ENCODE data around the gene DIP2B. TPM values are rescaled to one million over a fixed set of nuclear protein-coding genes. Genes with fewer than 3 reads are reported as not detected.
A peak's percentile ranks its signal among the peaks of the same experiment; 100 is the strongest.

DIP2B gene
- total RNA-seq, 1 experiment from 2014 or later: 20.0 TPM

DNA sequence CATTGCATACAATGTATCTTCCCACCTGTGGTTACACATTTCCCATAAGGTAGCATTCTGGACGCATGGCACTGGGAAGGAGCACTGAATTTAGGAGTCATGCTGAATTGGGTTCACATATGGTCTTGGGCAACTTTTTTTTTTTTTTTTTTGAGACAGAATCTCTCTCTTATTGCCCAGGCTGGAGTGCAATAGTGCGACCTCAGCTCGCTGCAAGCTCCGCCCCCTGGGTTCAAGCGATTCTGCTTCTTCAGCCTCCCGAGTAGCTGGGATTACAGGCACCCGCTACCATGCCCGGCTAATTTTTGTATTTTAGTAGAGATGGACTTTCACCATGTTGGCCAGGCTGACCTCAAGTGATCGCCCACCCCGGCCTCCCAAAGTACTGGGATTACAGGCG, 13.3 kb downstream of the DIP2B start:
- H3K79me1 ChIP-seq (ENCODE audit: insufficient read depth, low read depth, low read length, poor library complexity, severe bottlenecking): peaks cover 3% of the 10 kb centered on the region
- H2AK5ac ChIP-seq (ENCODE audit: insufficient read length, low read length): no peak overlapping the region
- no CpG with 5 or more reads among the region's 11 CpGs for WGBS (ENCODE audit: extremely low coverage, insufficient read length, low lambda C conversion rate)
- H4K20me1 ChIP-seq (ENCODE audit: control insufficient read depth, insufficient read depth, insufficient read length): no peaks in the 10 kb centered on the region
- no peaks in the 10 kb centered on the region; the same call in 1 of the 2 replicates for H3K4me1 ChIP-seq (ENCODE audit: insufficient read depth, low read length)
- H2BK12ac ChIP-seq (ENCODE audit: insufficient read length, low read depth, low read length): no peak overlapping the region
- TF ChIP-seq, protein P1, sequence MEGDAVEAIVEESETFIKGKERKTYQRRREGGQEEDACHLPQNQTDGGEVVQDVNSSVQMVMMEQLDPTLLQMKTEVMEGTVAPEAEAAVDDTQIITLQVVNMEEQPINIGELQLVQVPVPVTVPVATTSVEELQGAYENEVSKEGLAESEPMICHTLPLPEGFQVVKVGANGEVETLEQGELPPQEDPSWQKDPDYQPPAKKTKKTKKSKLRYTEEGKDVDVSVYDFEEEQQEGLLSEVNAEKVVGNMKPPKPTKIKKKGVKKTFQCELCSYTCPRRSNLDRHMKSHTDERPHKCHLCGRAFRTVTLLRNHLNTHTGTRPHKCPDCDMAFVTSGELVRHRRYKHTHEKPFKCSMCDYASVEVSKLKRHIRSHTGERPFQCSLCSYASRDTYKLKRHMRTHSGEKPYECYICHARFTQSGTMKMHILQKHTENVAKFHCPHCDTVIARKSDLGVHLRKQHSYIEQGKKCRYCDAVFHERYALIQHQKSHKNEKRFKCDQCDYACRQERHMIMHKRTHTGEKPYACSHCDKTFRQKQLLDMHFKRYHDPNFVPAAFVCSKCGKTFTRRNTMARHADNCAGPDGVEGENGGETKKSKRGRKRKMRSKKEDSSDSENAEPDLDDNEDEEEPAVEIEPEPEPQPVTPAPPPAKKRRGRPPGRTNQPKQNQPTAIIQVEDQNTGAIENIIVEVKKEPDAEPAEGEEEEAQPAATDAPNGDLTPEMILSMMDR (conservative IDR thresholded peaks at IDR 0.05): no peak
- no peak overlapping the region for H3K18ac ChIP-seq (ENCODE audit: insufficient read length, low read depth, low read length)
- H3K27ac Mint-ChIP-seq: peak overlapping the region in 1 of 3 experiments; percentile 90; a peak in 1 of 7 replicates
- H3K9ac ChIP-seq (ENCODE audit: extremely low read depth, insufficient read length, low read length): no peak overlapping the region
- H3K9me3 Mint-ChIP-seq: no peaks in the 10 kb centered on the region
- no peak overlapping the region for H3K4me3 Mint-ChIP-seq
- no peak overlapping the region for H2BK120ac ChIP-seq (ENCODE audit: low read depth, low read length, poor library complexity, severe bottlenecking)
- H3K27me3 Mint-ChIP-seq (ENCODE audit: low read depth): no peaks in the 10 kb centered on the region
- no peaks in the 10 kb centered on the region for H3K23me2 ChIP-seq (ENCODE audit: insufficient read length, low read depth, low read length, poor library complexity, severe bottlenecking)
- no peak overlapping the region for H2AFZ ChIP-seq (ENCODE audit: low read length)
- H3K9me3 ChIP-seq (ENCODE audit: control insufficient read depth, low read depth, low read length): no peaks in the 10 kb centered on the region
- H3K27ac ChIP-seq (ENCODE audit: insufficient read length, low read depth, low read length): no peak overlapping the region
- H3K23ac ChIP-seq (ENCODE audit: insufficient read length, low read depth, low read length): no peak overlapping the region
- no peak overlapping the region for H4K5ac ChIP-seq (ENCODE audit: insufficient read length, low read depth, low read length)
- H4K91ac ChIP-seq (ENCODE audit: insufficient read length, low read depth, low read length): no peak overlapping the region
- H2BK5ac ChIP-seq (ENCODE audit: insufficient read length, low read length): no peak overlapping the region
- H3T11ph ChIP-seq (ENCODE audit: low read length): no peak overlapping the region
- H2BK20ac ChIP-seq (ENCODE audit: low read depth, low read length, poor library complexity, severe bottlenecking): no peak overlapping the region
- H3K4me2 ChIP-seq (ENCODE audit: insufficient read depth, insufficient read length, low read length): no peak overlapping the region
- H3K79me2 ChIP-seq (ENCODE audit: insufficient read depth, low read length): peaks cover 8% of the 10 kb centered on the region; the same call in 1 of the 2 replicates
- no peak overlapping the region for H3K56ac ChIP-seq (ENCODE audit: insufficient read length, low read depth, low read length)
- no peak overlapping the region for H3K4ac ChIP-seq (ENCODE audit: low read depth, low read length)
- no peak overlapping the region for H3K14ac ChIP-seq (ENCODE audit: insufficient read depth, low read length)
- H3K27me3 ChIP-seq (ENCODE audit: insufficient read depth, low read length): no peaks in the 10 kb centered on the region
- no peaks in the 10 kb centered on the region; a peak in 1 of 4 replicates for H3K4me1 Mint-ChIP-seq
- H4K8ac ChIP-seq (replicated peaks; ENCODE audit: insufficient read length, low read depth, low read length): no peak overlapping the region
- H2BK15ac ChIP-seq (ENCODE audit: low read depth, low read length): no peak overlapping the region
- no peak for DNase-seq
- peaks cover 0 to 3% (median 0%) of the 10 kb centered on the region in 3 experiments; a peak in 1 of 7 replicates for H3K36me3 Mint-ChIP-seq (ENCODE audit: insufficient read depth in 1 of 3, low read depth in 3 of 3)

Data from H9 (cell line).